ENCODE data around the gene TRIP4. TPM values are rescaled to one million over a fixed set of nuclear protein-coding genes. Genes with fewer than 3 reads are reported as not detected.
"Not testable (repeated sequence)": the region's sequence is repeated elsewhere in the genome, so short reads cannot be mapped to it uniquely, and the experiment has no call there.

TRIP4 gene
- total RNA-seq, 1 donor from 2014 or later: 23.2 TPM

GRCh38 chr15:64373360-64373759 lies 14.3 kb upstream of the TRIP4 start:
- TF ChIP-seq CTCF (IDR thresholded peaks at IDR 0.05): no peak
- H3K9me3 ChIP-seq: no peaks in the 10 kb centered on the region
- no peaks in the 10 kb centered on the region for H3K4me1 ChIP-seq
- intact Hi-C loops (cut with DNase I): no loop called here
- no peaks in the 10 kb centered on the region for H3K27me3 ChIP-seq (ENCODE audit: low read depth)
- no peaks in the 10 kb centered on the region for H3K36me3 ChIP-seq
- H3K27ac ChIP-seq: no peak overlapping the region
- ATAC-seq (no peak), DNase-seq (no peak)
- no peak overlapping the region for H3K4me3 ChIP-seq

DNA sequence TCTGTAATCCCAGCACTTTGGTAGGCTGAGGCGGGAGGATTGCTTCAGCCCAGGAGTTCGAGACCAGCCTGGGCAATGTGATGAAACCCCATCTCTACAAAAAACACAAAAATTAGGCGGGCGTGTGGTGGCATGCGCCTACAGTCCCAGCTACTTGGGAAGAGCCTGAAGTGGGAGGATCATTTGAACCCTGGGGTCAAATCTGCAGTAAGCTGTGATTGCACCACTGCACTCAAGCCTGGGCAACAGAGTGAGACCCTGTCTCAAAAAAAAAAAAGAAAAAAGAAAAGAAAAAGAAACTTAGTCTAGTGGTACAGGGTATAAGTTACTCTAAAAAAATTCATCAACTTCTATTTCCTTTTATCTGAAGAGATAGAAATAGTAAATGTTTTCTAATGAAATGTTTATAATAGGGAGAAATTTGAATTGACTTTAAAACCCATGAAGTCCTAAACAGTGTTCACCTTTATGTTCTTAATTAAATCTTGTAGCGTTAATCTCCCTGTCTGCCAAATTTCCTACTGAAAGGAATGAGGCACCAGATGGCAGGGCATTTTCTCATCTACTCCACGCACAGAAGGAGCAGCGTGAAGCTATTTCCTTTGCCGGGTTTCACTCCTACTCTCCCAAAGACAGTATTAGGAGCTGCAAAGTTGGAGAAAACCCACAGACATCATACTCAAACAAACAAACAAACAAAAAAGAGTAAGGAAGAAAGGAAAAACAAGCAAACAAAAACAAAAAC lies 8.2 kb upstream of the TRIP4 start:
- no peak overlapping the region for H3K27ac ChIP-seq
- DNase-seq (no peak), ATAC-seq (no peak)
- no peak overlapping the region for H3K4me3 ChIP-seq
- no peaks in the 10 kb centered on the region for H3K36me3 ChIP-seq
- intact Hi-C loops (cut with DNase I): no loop called here
- peaks cover 6% of the 10 kb centered on the region for H3K4me1 ChIP-seq
- H3K27me3 ChIP-seq (ENCODE audit: low read depth): no peaks in the 10 kb centered on the region
- H3K9me3 ChIP-seq: no peaks in the 10 kb centered on the region
- TF ChIP-seq CTCF (IDR thresholded peaks at IDR 0.05): no peak

GRCh38 chr15:64380130-64380870 lies 7.3 kb upstream of the TRIP4 start:
- intact Hi-C loops (cut with DNase I); DNase-seq; H3K27ac ChIP-seq; H3K36me3 ChIP-seq; H3K9me3 ChIP-seq; H3K4me1 ChIP-seq; H3K27me3 ChIP-seq (ENCODE audit: low read depth); ATAC-seq: not testable (repeated sequence)
- peak overlapping the region; percentile 66 for H3K4me3 ChIP-seq

GRCh38 chr15:64381000-64381751 lies 6.5 kb upstream of the TRIP4 start, which contains the start of gene PCLAF:
Gene PCLAF (minus strand): TSS chr15:64381441. CDS start chr15:64381371, 70 bp downstream.
- ATAC-seq (peak; percentile 99 to 100), DNase-seq (peak; percentile 95)
- TF ChIP-seq CTCF (IDR thresholded peaks at IDR 0.05): no peak
- Histone ChIP-seq H3K4me3 (peak within 1 kb of the TSS; percentile 66), H3K9me3 (no peaks in the 10 kb centered on the region), H3K27ac (no peak within 1 kb of the TSS), H3K4me1 (peaks cover 6% of the 10 kb centered on the region), H3K36me3 (no peaks in the 10 kb centered on the region), H3K27me3 (ENCODE audit: low read depth) (no peaks in the 10 kb centered on the region)
- intact Hi-C loops (cut with DNase I): no loop called here

DNA sequence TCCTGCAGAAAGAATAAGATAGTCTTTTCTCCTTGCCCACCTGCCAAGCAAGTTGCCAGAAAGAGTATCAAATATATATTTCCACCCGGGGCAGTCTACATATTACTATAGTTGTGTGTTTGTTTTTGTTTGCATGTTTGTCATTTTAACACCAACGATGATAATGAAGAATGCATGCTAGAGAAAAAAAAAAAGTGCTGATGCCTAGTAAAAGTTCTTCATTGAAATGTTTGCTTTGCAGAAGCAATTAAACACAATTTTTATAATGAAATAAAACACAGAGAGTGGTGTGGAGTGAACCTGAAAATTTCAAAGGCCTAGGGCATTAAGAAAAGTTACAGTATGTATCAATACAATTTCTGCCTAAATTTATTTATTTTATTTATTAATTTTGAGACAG lies 3.9 kb upstream of the TRIP4 start:
- H3K4me3 ChIP-seq: no peak overlapping the region
- DNase-seq: no peak
- H3K36me3 ChIP-seq: no peaks in the 10 kb centered on the region
- peaks cover 14% of the 10 kb centered on the region for H3K4me1 ChIP-seq
- no peaks in the 10 kb centered on the region for H3K27me3 ChIP-seq (ENCODE audit: low read depth)
- H3K27ac ChIP-seq: no peak overlapping the region
- TF ChIP-seq CTCF (IDR thresholded peaks at IDR 0.05): no peak
- no peaks in the 10 kb centered on the region for H3K9me3 ChIP-seq
- intact Hi-C loops (cut with DNase I): no loop called here
- ATAC-seq: no peak
